Stomach (tissue), 4 donors: ENCODE measurements around the gene ERBB4.

ENCODE experiments used
- EP300 ChIP-seq: sonication (generic); formaldehyde crosslinking; IDR thresholded peaks from one replicate; pipeline ENCODE4 v1.6.1; 2017; ENCODE audit warnings: antibody characterized with exemption
- POLR2A ChIP-seq, 4 donors: fragments of 450-650 bp; IDR thresholded peaks; one replicate each; pipeline ENCODE4 v1.6.1; 2016; ENCODE audit warnings: antibody characterized with exemption in 4 of 4, control low read depth in 2 of 4, mild to moderate bottlenecking in 1 of 4, moderate library complexity in 1 of 4
- POLR2AphosphoS5 ChIP-seq, 3 donors: sonication (generic); formaldehyde crosslinking; IDR thresholded peaks; one replicate each; pipeline ENCODE4 v1.6.1; 2016; ENCODE audit warnings: antibody characterized with exemption in 3 of 3
- TF ChIP-seq, protein P1 (sequence below), 7 experiments: fragments of 450-650 bp in 4 of 7; fragments of 200-600 bp in 3 of 7; sonication (generic) in 3 of 7; IDR thresholded peaks; one replicate each; pipeline ENCODE4 v1.5.1; 2016 to 2019; ENCODE audit warnings: antibody characterized with exemption in 7 of 7, control low read depth in 2 of 7, mild to moderate bottlenecking in 1 of 7

DNA sequence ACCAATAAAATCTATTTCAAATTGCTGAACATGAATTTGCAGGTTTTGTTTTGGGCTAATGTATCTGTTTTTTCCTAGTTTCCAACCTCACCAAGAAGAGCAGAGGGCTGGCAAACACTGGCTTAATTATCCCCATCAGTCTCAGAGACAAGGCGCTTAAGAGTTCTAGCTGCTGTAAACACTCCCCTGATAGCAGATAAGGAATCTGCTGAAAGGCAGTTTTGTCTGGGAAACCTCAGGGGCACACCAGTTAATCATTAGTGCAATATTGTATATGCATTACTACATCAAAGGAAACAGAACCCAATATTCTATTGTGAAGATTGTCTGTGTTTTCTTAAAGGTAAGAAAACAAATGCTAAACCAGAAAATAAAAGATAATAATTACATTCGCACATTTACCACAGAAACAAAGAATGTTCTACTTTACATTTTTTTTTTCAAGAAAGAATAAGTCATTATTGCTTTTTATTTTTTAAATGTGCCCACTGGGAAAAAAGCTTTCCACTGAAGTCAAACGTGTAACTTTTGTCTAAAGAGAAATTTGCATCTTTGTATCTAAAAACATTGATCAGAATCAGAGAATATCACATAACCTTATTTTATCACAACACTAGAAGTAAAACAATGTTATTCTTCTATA, 179.1 kb downstream of the ERBB4 start:
- TF ChIP-seq, protein P1, sequence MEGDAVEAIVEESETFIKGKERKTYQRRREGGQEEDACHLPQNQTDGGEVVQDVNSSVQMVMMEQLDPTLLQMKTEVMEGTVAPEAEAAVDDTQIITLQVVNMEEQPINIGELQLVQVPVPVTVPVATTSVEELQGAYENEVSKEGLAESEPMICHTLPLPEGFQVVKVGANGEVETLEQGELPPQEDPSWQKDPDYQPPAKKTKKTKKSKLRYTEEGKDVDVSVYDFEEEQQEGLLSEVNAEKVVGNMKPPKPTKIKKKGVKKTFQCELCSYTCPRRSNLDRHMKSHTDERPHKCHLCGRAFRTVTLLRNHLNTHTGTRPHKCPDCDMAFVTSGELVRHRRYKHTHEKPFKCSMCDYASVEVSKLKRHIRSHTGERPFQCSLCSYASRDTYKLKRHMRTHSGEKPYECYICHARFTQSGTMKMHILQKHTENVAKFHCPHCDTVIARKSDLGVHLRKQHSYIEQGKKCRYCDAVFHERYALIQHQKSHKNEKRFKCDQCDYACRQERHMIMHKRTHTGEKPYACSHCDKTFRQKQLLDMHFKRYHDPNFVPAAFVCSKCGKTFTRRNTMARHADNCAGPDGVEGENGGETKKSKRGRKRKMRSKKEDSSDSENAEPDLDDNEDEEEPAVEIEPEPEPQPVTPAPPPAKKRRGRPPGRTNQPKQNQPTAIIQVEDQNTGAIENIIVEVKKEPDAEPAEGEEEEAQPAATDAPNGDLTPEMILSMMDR (IDR thresholded peaks at IDR 0.05): no peak
- TF ChIP-seq POLR2AphosphoS5 (IDR thresholded peaks at IDR 0.05) (no peak), POLR2A (IDR thresholded peaks at IDR 0.05) (no peak), EP300 (no peak)
